Fibroblast of skin of left biceps (primary cell): Measurements from ENCODE around the gene PITPNC1.
A peak's percentile ranks its signal among the peaks of the same experiment; 100 is the strongest.
"Not testable (repeated sequence)": the region's sequence is repeated elsewhere in the genome, so short reads cannot be mapped to it uniquely, and the experiment has no call there.

Experiments used
- DNase-seq, 2 experiments: peaks; one replicate each; pipeline ENCODE4 v3.0.0-alpha.2; 2013; ENCODE audit warnings: low read depth in 2 of 2

Gene PITPNC1

GRCh38 chr17:67401106-67401505 lies 24.0 kb downstream of the PITPNC1 start:
- no peak for DNase-seq

DNA sequence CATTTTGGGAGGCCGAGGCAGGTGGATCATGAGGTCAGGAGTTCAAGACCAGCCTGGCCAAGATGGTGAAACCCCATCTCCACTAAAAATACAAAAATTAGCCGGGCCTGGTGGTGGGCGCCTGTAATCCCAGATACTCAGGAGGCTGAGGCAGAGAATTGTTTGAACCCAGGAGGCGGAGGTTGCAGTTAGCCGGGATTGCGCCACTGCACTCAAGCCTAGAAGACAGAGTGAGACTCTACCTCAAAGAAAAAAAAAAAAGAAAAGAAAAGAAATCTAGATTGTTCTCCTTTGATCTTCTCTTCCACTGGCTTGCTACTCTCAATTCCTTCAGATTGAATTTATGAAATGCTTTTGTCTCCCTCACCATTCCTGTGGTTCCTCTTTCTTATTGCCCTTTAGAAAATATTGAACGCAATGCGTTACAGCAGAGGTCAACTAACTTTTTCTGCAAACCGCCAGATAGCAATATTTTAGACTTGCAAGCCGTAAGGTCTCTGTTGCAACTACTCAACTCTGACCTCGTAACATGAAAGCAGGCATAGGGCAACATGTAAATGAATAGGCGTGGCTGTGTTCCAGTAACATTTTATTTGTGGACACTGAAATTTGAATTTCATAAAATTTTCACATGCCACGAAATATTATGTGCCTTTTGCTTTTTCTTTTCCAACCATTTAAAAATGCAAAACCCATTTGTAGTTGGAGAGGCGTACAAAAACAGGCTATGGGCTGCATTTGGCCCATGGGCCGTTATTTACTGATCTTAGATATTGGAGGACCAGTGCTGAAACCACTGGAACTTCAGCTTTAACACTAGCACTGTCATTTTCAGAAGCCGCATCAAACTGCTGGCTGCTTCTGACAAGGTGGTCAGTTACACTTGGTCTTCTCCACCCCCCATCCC lies 24.8 kb downstream of the PITPNC1 start:
- no peak for DNase-seq

- no peak for DNase-seq
Measured at GRCh38 chr17:67403065-67403464, 26.0 kb downstream of the PITPNC1 start.

GRCh38 chr17:67403483-67403882 lies 26.4 kb downstream of the PITPNC1 start:
- DNase-seq, result no peak

DNA sequence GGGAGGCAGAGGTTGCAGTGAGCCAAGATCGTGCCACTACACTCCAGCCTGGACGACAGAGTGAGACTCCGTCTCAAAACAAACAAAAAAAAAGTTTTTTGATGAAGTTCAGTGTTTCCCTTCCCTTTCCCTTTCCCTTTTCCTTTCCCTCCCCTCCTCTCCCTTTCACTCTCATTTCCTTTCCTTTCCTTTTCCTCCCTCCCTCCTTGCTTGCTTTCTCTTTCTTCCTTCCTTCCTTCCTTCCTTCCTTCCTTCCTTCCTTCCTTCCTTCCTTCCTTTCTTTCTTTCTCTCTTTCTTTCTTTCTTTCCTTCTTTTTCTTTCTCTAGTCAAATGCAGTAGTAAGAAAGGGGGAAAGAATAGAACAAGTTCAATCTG lies 31.4 kb downstream of the PITPNC1 start:
- not testable (repeated sequence) for DNase-seq

DNA sequence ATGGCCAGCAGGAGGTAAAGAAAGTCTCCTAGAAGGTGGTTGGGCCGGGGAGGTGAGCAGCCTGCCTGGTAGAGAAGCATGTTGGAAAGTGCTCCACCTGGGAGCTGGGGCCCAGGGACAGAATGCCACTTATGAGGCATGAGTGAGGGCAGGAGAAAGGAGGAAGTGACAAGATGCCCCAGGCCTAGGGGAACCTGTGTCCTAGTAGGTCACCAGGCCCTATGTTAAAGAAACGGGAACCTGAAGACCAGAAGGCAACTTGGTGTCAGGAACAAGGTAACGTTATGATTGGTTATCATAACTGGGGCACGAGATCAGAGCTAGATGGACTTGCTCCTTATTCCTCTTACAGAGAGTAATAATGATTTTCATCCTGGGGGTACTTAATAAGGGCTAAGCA lies 34.3 kb downstream of the PITPNC1 start:
- no peak for DNase-seq

DNA sequence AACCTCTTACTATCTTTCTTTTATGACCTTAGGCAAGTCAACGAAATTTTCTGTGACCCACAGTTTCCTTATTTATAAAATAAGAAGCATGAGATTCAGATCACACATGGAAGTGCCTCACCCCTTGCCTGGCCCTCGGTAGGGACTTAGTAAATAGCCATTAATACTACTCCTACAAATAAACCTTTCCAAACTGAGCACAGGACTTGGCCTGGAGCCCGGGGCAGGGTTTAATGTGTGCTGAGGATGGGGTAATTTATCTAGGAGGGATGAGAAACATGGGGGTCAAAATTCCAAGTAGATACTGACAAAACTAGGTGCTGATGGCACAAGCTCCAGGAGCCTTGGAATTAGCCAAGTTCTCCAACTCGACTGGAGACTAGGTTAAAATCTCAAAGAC lies 35.0 kb downstream of the PITPNC1 start:
- no peak for DNase-seq

- no peak for DNase-seq
Measured at GRCh38 chr17:67412941-67413340, 35.9 kb downstream of the PITPNC1 start.

DNA sequence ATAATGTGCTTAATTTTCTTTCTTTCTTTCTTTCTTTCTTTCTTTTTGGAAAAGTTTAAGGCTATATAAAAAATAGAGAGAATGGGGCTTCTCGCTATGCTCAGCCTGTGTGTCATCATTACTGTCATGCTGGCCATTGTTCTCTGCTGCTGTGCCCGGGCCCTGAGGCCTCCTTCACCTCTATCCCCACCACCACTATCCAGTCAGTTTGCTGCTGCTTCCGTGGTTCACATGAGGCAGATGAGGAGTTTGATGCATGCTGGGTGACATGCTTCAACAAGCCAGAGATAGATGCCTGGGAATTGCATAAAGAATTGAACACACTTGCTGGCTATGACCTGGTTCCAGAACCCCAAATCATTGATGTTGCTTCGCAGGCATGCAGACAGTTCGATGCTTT lies 36.3 kb downstream of the PITPNC1 start:
- DNase-seq, result no peak

DNA sequence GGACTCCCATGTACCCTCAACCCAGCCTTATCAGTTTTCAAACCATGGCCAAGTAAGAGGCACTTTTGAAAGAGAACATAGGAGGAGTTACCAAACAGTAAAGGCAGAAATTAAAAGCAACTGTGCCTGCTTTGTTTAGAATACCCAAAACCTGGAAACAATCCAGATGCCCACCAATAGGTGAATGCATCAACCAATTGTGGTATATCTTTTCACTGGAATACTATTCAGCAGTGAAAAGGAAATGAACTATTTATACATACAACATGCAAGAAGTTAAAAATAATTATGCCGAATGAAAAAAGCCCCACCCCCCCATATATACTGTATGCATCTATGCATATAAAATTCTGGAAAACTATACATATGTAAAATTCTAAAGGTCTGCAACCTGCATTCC lies 37.0 kb downstream of the PITPNC1 start:
- DNase-seq, result no peak

DNA sequence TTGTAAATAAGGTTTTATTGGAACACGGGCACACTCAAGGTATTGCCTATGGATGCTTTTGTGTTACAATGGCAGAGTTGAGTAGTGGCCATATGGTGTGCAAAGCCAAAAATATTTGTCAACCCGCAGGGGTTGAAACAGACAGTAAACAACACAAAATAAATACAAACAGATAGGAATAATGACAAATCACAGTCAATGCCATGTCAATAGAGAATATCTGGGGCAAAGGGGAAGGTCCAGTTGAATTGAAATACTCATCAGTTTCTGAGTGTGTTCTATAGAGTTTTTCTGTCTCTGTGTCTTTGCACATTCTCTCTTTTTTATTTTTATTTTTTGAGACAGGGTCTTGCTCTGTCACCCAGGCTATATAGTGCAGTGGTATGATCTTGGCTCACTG lies 37.5 kb downstream of the PITPNC1 start:
- no peak for DNase-seq

- DNase-seq, result no peak
Measured at GRCh38 chr17:67415291-67415690, 38.2 kb downstream of the PITPNC1 start.

DNA sequence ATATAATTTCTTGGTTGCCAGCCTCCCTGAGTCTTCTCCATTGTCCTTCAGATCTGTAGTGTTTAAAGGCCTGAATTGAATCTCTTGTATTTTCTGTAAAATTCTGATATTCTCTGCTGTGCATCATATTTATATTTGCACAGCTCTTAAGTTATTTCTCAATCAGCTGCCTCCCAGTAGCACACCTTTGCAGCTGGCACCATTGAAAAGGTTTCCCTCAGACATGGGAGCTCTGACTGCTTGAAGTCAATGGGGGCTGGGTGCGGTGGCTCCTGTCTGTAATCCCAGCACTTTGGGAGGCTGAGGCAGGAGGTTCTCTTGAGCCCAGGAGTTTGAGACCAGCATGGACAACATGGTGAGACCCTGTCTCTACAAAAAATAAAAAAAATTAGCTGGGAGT lies 40.4 kb downstream of the PITPNC1 start:
- no peak for DNase-seq

GRCh38 chr17:67420994-67421393 lies 43.9 kb downstream of the PITPNC1 start:
- no peak for DNase-seq

DNA sequence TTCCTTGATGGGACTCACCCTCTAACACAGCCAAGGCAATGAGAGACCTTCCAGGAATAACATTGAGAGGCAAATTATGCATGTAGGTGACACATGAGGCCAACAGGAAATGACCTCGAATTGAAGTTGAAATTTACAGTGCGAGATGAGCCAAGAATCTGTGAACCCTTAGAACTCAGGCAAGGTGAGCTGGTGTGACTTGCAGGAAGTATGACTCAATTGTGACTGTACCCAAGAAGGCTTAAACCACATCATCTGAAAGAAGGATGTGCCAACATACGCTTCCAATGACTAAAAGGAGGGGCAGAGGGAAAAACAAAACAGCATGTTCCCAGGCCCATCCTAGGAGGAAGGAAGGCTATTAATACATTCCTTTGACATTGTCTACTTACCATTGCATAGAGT lies 44.8 kb downstream of the PITPNC1 start:
- no peak for DNase-seq

GRCh38 chr17:67422296-67422695 lies 45.2 kb downstream of the PITPNC1 start:
- not testable (repeated sequence) for DNase-seq

- DNase-seq, result no peak
Measured at GRCh38 chr17:67422897-67423296, 45.8 kb downstream of the PITPNC1 start.

DNA sequence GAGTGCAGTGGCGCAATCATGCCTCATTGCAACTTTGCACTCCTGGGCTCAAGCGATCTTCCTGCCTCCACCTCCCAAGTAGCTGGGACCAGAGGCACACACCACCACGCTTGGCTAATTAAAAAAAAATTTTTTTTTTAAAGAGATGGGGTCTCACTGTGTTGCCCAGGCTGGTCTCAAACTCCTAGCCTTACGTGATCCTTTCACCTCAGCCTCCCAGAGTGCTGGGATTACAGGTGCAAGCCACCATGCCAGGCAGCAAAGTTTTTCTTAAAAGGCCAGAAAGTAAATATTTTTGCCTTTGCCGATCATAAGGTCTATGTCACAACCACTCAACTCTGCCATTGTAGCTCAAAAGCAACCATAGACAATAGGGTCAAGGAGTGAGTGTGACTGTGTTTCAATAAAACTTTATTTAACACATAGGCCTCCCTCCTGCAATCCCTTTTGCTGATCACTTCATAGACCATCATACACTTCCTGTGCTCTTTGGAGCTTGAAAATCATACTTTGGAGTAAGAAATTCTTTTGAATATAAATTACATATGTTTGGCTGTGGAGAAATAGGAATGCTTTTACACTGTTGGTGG lies 48.6 kb downstream of the PITPNC1 start:
- DNase-seq, result no peak

- DNase-seq, result no peak
Measured at GRCh38 chr17:67427424-67427823, 50.3 kb downstream of the PITPNC1 start.

- not testable (repeated sequence) for DNase-seq
Measured at GRCh38 chr17:67430515-67430914, 53.4 kb downstream of the PITPNC1 start.

DNA sequence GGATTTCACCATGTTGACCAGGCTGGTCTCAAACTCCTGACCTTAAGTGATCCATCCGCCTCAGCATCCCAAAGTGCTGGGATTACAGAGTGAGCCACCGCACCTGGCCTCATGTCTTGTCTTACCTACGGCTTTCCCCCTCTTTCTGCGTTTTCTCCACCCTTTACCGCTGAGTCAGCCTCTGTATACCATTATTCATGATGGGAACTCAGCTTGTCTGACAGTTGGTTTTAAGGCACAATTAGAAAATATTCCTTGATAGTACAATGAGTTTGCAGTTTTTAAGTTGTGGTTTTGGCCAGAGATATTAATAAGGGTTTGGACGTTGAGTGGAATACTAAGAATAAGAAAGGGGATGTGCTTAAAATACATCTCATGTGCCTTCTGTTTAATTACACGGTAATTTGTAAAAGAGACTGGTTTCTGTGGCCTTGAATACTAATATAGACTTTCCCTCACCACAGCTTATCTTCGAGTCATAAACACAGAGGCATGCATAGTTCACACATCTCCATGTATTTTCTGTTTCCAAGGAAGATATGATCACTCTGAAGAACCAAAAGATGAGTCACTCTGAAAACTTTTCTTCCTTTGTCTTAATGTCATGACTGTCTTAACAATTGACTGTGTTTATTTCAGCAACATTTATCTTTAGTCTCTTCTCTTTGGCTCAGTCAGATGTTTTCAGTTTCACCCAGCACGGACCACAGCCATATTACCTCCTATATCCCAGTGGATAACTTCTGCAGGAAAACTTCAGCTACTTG lies 54.4 kb downstream of the PITPNC1 start:
- peak; percentile 60 to 65 for DNase-seq

- no peak for DNase-seq
Measured at GRCh38 chr17:67433248-67433924, 56.3 kb downstream of the PITPNC1 start.
